HFF-Myc (cell line): ENCODE results near the gene AFM.

Experiments
- DNase-seq: peaks from one replicate; pipeline ENCODE4 v3.0.0-alpha.2; 2011; ENCODE audit warnings: low read depth; ENCODE audit errors: extremely low read depth
- H3K4me3 ChIP-seq: replicated peaks from 2 replicates; pipeline ENCODE4 v1.5.1; 2011; ENCODE audit warnings: low read depth, mild to moderate bottlenecking, control low read depth, low read length
- CTCF ChIP-seq: IDR thresholded peaks from 2 replicates; pipeline ENCODE4 v1.5.1; 2012; ENCODE audit warnings: mild to moderate bottlenecking, low read depth, low read length, control low read depth; ENCODE audit errors: missing control alignments

The AFM gene

GRCh38 chr4:73448448-73449203 is 32.9 kb upstream of the AFM start:
- no peak overlapping the region for H3K4me3 ChIP-seq
- no peak for TF ChIP-seq CTCF
- DNase-seq = no peak

DNA sequence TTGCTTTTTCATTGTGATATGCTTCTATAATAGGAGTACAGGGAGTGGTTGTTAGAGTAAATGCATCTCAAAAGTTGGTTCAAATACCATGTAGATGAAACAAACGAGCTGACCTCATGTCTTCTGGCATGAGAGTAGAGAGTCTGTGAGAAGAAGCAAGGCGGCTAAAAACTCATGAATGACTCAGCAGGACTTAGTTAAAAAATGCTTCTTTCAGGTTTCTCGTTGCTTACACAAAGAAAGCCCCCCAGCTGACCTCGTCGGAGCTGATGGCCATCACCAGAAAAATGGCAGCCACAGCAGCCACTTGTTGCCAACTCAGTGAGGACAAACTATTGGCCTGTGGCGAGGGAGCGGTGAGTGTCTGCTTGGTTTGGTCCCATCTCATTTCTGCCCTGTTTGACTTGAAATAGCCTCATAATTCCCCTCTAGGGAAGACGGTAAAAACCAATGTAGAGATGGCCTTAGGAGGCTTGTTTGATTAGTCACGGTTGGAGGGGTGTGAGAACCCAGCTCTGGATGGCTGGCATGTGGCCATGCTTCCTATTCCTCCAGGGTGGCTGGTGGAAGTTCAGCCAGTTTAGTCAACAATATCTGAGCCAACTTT is 31.0 kb upstream of the AFM start:
- no peak for DNase-seq
- no peak overlapping the region for H3K4me3 ChIP-seq
- TF ChIP-seq CTCF = no peak

DNA sequence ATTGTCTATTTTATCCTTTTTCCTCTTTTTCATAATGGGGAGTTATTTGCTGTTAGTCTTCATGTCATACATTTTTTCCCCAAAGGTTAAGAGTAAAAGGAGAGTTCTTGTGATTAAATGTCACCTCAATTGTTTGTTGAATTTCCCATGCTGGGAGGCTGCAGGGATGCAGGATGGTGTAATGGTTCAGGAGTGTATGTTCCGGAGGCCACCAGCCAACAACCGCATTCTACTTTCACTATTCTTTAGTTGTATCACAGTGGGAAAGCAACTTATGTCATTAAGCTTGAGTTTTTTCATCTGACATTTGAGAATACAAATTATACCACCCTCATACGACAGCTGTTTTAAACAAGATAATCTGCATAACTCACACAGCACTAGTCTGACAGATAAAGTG is 30.1 kb upstream of the AFM start:
- TF ChIP-seq CTCF = no peak
- no peak for DNase-seq
- H3K4me3 ChIP-seq = no peak overlapping the region

- no peak for TF ChIP-seq CTCF
- H3K4me3 ChIP-seq = no peak overlapping the region
- DNase-seq = no peak
Measured at GRCh38 chr4:73451981-73452747, 29.4 kb upstream of the AFM start.

DNA sequence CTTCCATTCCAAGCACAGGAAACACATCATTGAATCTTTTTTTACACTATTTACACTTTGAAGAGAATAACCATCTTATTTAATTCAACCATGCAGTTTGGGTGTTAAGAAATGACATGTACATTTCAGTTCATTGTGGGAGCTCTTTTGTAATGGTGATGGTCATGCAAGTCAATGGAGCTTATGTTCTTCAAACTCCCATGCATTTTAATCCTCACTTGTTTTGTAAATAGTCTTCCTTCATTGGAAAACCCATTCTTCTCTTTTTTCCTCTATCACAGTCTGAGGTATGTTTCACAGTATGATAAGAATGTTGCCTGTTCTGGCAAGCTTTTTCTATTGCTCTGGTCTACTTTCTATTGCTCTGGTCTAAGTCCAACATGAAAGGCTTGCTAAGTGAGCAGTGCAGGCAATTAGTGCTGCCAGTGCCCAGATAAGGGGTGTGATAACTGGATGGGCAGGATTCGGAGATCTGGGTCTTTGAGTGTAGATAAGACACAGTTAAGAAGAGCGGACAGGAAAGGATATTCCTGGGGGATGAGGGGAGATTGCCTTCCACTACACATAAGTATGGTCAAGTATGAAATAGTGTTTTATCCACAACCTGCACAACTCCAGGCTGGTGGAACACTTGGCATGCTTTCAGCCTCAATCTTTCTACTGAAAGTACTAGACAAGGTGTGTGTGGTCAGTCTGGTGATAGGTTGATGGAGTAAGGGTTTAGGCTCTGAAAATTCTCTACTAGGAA is 28.4 kb upstream of the AFM start:
- TF ChIP-seq CTCF = no peak
- DNase-seq = no peak
- no peak overlapping the region for H3K4me3 ChIP-seq

DNA sequence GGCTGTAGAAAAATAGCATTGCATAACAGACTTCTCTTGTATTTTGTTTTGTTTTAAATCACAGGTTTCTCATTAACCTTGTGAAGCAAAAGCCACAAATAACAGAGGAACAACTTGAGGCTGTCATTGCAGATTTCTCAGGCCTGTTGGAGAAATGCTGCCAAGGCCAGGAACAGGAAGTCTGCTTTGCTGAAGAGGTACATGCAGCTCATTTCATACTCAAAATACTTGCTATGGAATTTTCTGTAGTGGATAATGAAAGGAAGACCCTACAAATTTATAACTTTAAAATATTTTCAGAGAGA is 27.9 kb upstream of the AFM start:
- no peak for DNase-seq
- H3K4me3 ChIP-seq = no peak overlapping the region
- TF ChIP-seq CTCF = no peak
